HG03565 (cell line): ENCODE measurements around the gene DISC1.

Experiments
- ATAC-seq: cut with Tn5 transposase; IDR thresholded peaks from one replicate; pipeline ENCODE4 v1.9.1; 2021; ENCODE audit warnings: mild to moderate bottlenecking, moderate library complexity; ENCODE audit not compliant: unreplicated experiment

The DISC1 gene

GRCh38 chr1:232057896-232058274 is 431.3 kb downstream of the DISC1 start:
- ATAC-seq, result no peak

GRCh38 chr1:232059726-232060374 is 433.3 kb downstream of the DISC1 start:
- no peak for ATAC-seq

GRCh38 chr1:232062967-232063366 is 436.4 kb downstream of the DISC1 start:
- ATAC-seq, result no peak

GRCh38 chr1:232066521-232066920 is 439.9 kb downstream of the DISC1 start:
- ATAC-seq, result no peak

- ATAC-seq, result no peak
Observed at GRCh38 chr1:232074265-232074664, 447.7 kb downstream of the DISC1 start.

- ATAC-seq, result no peak
Observed at GRCh38 chr1:232077809-232078208, 451.2 kb downstream of the DISC1 start.

GRCh38 chr1:232084584-232085223 is 458.1 kb downstream of the DISC1 start:
- ATAC-seq, result no peak

- ATAC-seq, result no peak
Observed at GRCh38 chr1:232090816-232091215, 464.2 kb downstream of the DISC1 start.
